ENCODE measurements around the gene RSRC1.

The RSRC1 gene

GRCh38 chr3:158360756-158361448 is 251.0 kb downstream of the RSRC1 start:
- no peak for FAIRE-seq
- TF ChIP-seq CTCF (IDR thresholded peaks at IDR 0.05; ENCODE audit: insufficient read depth, missing control alignments) = no peak
- no peak for DNase-seq (ENCODE audit: insufficient read length, low spot score)

DNA sequence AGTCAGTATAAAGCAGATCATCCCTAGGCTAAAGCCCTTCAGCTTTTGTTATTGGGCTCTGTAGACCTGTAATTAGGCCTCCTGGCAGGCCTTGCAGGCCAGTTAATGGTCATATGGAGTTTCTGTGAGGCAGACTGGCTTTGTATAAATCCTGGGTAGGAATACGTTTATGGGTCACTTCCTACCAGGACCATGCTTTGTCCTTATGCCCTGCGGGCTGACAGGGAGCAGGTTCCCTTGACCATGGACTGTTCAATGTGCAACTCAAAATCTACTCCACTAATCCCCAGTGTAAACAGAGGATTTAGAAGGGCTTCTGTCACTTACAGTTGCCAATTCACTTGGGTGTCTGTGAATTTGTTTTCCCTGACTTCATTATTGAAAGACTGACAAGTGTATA is 258.4 kb downstream of the RSRC1 start:
- no peak for TF ChIP-seq CTCF (IDR thresholded peaks at IDR 0.05; ENCODE audit: insufficient read depth, missing control alignments)
- FAIRE-seq (peak; percentile 55), DNase-seq (ENCODE audit: insufficient read length, low spot score) (no peak)

DNA sequence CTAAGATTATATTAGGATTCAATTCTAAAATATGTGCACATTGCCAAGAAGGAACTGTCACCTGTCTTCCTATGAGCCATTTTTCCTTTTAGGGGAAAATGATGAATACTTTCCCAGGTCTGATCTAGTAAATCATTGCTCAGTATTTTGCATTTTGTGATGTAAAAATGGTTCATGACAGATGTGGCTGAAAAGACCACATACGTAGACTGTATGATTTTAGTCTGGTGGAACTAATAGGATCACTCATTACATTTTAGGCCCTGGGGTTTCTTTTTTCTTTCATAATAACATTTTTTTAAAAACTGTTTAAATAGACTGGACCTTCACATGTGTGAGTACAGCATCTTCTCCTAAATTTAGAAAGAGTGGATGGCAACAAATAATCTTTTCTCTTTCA is 259.4 kb downstream of the RSRC1 start:
- DNase-seq (ENCODE audit: insufficient read length, low spot score) (no peak), FAIRE-seq (no peak)
- TF ChIP-seq CTCF (IDR thresholded peaks at IDR 0.05; ENCODE audit: insufficient read depth, missing control alignments) = no peak

DNA sequence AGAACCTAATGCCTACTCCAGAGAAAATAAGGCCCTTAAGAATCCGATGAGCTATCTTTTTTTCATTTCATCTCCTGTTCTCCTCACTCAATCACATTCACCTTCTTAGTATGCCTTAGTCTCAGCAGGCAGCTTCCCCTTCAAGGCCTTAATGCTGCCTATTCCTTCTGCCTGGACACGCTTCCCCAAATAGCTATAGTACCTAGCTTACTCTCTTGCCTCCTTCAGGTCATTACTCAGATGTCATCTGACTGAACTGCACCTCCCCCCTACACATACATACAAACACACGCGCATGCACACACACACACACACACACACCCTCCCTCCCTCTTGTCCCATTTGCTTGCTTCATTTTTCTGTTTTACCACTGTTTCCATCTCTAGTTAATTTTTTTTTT is 269.6 kb downstream of the RSRC1 start:
- FAIRE-seq (no peak), DNase-seq (ENCODE audit: insufficient read length, low spot score) (no peak)
- no peak for TF ChIP-seq CTCF (IDR thresholded peaks at IDR 0.05; ENCODE audit: insufficient read depth, missing control alignments)

- DNase-seq (ENCODE audit: insufficient read length, low spot score) = no peak
- TF ChIP-seq CTCF (IDR thresholded peaks at IDR 0.05; ENCODE audit: insufficient read depth, missing control alignments) = no peak
- no peak for FAIRE-seq
These were observed 271.5 kb downstream of the RSRC1 start for GRCh38 chr3:158381262-158381868.

DNA sequence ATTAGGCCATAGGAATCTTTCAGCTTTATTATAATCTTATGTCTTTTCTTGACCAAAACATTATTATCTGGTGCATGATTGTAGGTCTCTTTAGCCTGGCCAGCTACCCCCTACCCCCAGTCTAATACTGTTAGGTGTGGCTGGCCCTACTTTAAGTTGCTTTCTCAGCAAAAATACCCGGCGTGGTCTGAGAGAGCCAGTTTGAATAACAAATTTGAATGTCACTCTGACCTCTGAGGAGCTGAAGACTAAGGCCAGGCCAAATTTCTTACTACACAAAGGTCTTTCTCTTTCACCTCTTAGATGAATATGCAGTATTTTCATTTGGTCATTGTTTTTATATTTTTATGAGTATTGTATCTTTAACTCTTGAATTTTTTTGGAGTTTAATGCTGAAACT is 272.6 kb downstream of the RSRC1 start:
- no peak for TF ChIP-seq CTCF (IDR thresholded peaks at IDR 0.05; ENCODE audit: insufficient read depth, missing control alignments)
- FAIRE-seq = no peak
- DNase-seq (ENCODE audit: insufficient read length, low spot score) = no peak

DNA sequence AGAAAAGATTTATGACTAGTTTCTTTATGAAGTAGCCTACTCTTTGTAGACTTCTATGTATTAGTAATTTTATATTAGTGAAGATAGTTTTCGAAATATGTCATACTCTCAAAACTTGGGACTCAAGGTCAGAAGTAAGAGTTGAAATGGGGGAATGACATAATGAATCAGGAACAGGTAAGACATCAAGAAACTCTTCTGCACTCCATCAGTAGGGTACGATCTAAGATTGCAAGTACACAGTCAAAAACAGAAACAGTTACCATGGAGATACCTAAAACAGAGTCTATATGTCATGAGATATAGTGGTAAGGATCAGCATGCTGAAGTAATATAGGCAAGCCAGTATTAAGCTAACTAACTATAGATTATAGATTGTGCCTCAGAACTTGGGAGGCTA is 274.1 kb downstream of the RSRC1 start:
- no peak for TF ChIP-seq CTCF (IDR thresholded peaks at IDR 0.05; ENCODE audit: insufficient read depth, missing control alignments)
- DNase-seq (ENCODE audit: insufficient read length, low spot score) (no peak), FAIRE-seq (no peak)
